Osteoblast (primary cell): Measurements from ENCODE around the gene STEAP3. TPM values are rescaled to one million over a fixed set of nuclear protein-coding genes. Genes with fewer than 3 reads are reported as not detected.

ENCODE experiments used
- DNase-seq: peaks from one replicate; pipeline ENCODE4 v3.0.0; 2011; ENCODE audit warnings: low spot score, mixed read lengths; ENCODE audit not compliant: insufficient read length; ENCODE audit errors: missing footprints
- H2AFZ ChIP-seq: 2 replicates; pipeline ENCODE4 v1.6.0; 2011; ENCODE audit warnings: mild to moderate bottlenecking, low read length
- H3K27ac ChIP-seq: 2 replicates; pipeline ENCODE4 v1.5.1; 2011; ENCODE audit warnings: mild to moderate bottlenecking, low read depth, low read length, moderate library complexity
- H3K27me3 ChIP-seq: 2 replicates; pipeline ENCODE4 v1.6.0; 2012; ENCODE audit warnings: mild to moderate bottlenecking, control low read depth, inconsistent platforms, low read length, moderate library complexity; ENCODE audit not compliant: insufficient read depth
- H3K36me3 ChIP-seq: 2 replicates; pipeline ENCODE4 v1.5.1; 2011; ENCODE audit warnings: mild to moderate bottlenecking, low read length, control low read depth, moderate library complexity; ENCODE audit not compliant: insufficient read depth
- H3K4me1 ChIP-seq: 2 replicates; pipeline ENCODE4 v1.5.1; 2011; ENCODE audit warnings: mild to moderate bottlenecking, low read length, control low read depth, moderate library complexity; ENCODE audit not compliant: insufficient read depth
- H3K4me2 ChIP-seq: 2 replicates; pipeline ENCODE4 v1.6.0; 2011; ENCODE audit warnings: mild to moderate bottlenecking, low read length; ENCODE audit not compliant: insufficient read depth
- H3K4me3 ChIP-seq: fragments of 200-600 bp; sonication (generic); 3 replicates; pipeline ENCODE4 v1.5.1; 2012; ENCODE audit warnings: mild to moderate bottlenecking, low read length, inconsistent platforms; ENCODE audit not compliant: insufficient read depth
- H3K79me2 ChIP-seq: 2 replicates; pipeline ENCODE4 v1.6.0; 2012; ENCODE audit warnings: mild to moderate bottlenecking, low read length, control low read depth, inconsistent platforms; ENCODE audit not compliant: insufficient read depth
- H3K9me3 ChIP-seq: 2 replicates; pipeline ENCODE4 v1.5.1; 2011; ENCODE audit warnings: low read depth, low read length, control low read depth
- H4K20me1 ChIP-seq: 2 replicates; pipeline ENCODE4 v1.6.0; 2012; ENCODE audit warnings: mild to moderate bottlenecking, low read length, control low read depth; ENCODE audit not compliant: insufficient read depth
- CTCF ChIP-seq: IDR thresholded peaks from 2 replicates; pipeline ENCODE4 v1.5.1; 2011; ENCODE audit warnings: mild to moderate bottlenecking, low read depth, low read length, moderate library complexity; ENCODE audit errors: extremely low read depth
- total RNA-seq: library from RNA; depleted of rRNA; stranded (reverse); fragments of >200 nt; gene quantifications from 2 replicates; pipeline ENCODE4 v1.2.3, GENCODE V29; 2012

The STEAP3 gene
- total RNA-seq, 1 donor = 40.9 TPM

- no peak for TF ChIP-seq CTCF
- H3K36me3 ChIP-seq = no peaks in the 10 kb centered on the region
- H3K27ac ChIP-seq = no peak overlapping the region
- H3K9me3 ChIP-seq = no peaks in the 10 kb centered on the region
- H3K4me2 ChIP-seq = no peak overlapping the region
- no peaks in the 10 kb centered on the region for H3K79me2 ChIP-seq
- no peaks in the 10 kb centered on the region for H4K20me1 ChIP-seq
- H3K4me1 ChIP-seq = peaks cover 10% of the 10 kb centered on the region
- DNase-seq = no peak
- H3K4me3 ChIP-seq = no peak overlapping the region
- H3K27me3 ChIP-seq = no peaks in the 10 kb centered on the region
- H2AFZ ChIP-seq = no peak overlapping the region
These were observed 46.3 kb upstream of the STEAP3 start for GRCh38 chr2:119177171-119177837.

- no peak overlapping the region for H2AFZ ChIP-seq
- no peak overlapping the region for H3K27ac ChIP-seq
- no peaks in the 10 kb centered on the region for H4K20me1 ChIP-seq
These were observed 45.8 kb upstream of the STEAP3 start for GRCh38 chr2:119177838-119178190.

GRCh38 chr2:119178776-119179175, 44.9 kb upstream of the STEAP3 start:
- no peaks in the 10 kb centered on the region for H3K9me3 ChIP-seq
- no peak overlapping the region for H3K4me3 ChIP-seq
- no peak overlapping the region for H2AFZ ChIP-seq
- H3K4me1 ChIP-seq = peaks cover 10% of the 10 kb centered on the region
- H3K27ac ChIP-seq = no peak overlapping the region
- no peak overlapping the region for H3K4me2 ChIP-seq
- no peak for DNase-seq
- TF ChIP-seq CTCF = no peak
- no peaks in the 10 kb centered on the region for H3K79me2 ChIP-seq
- H3K36me3 ChIP-seq = no peaks in the 10 kb centered on the region
- no peaks in the 10 kb centered on the region for H4K20me1 ChIP-seq
- no peaks in the 10 kb centered on the region for H3K27me3 ChIP-seq

More at GRCh38 chr2:119177838-119178190, 45.8 kb upstream of the STEAP3 start:
- Histone ChIP-seq H3K36me3 (no peaks in the 10 kb centered on the region), H3K79me2 (no peaks in the 10 kb centered on the region), H3K9me3 (no peaks in the 10 kb centered on the region), H3K4me1 (peaks cover 10% of the 10 kb centered on the region), H3K4me3 (no peak overlapping the region), H3K4me2 (no peak overlapping the region), H3K27me3 (no peaks in the 10 kb centered on the region)
- no peak for TF ChIP-seq CTCF
- no peak for DNase-seq

- no peak for DNase-seq
- Histone ChIP-seq H3K36me3 (no peaks in the 10 kb centered on the region), H3K4me3 (no peak overlapping the region), H3K27me3 (no peaks in the 10 kb centered on the region), H3K27ac (no peak overlapping the region), H3K4me2 (no peak overlapping the region), H2AFZ (peak overlapping the region; percentile 72), H3K9me3 (no peaks in the 10 kb centered on the region), H3K79me2 (no peaks in the 10 kb centered on the region), H4K20me1 (no peaks in the 10 kb centered on the region), H3K4me1 (peaks cover 10% of the 10 kb centered on the region)
- no peak for TF ChIP-seq CTCF
These were observed 44.4 kb upstream of the STEAP3 start for GRCh38 chr2:119179202-119179601.
